ENCODE measurements around the gene FYTTD1.
"Not testable (repeated sequence)": the region's sequence is repeated elsewhere in the genome, so short reads cannot be mapped to it uniquely, and the experiment has no call there.

The FYTTD1 gene

GRCh38 chr3:197749601-197750395, at the start of gene FYTTD1:
Gene FYTTD1 (plus strand): TSS chr3:197749883. CDS start chr3:197749972, 89 bp downstream.
- peak; percentile 83 for DNase-seq

- peak; percentile 32 for DNase-seq
Measured at GRCh38 chr3:197700095-197700494, 49.6 kb upstream of the FYTTD1 start.

- DNase-seq: no peak
Measured at GRCh38 chr3:197701841-197702240, 47.8 kb upstream of the FYTTD1 start.

GRCh38 chr3:197706658-197707057, 43.0 kb upstream of the FYTTD1 start:
- DNase-seq: no peak

GRCh38 chr3:197709135-197709534, 40.5 kb upstream of the FYTTD1 start:
- no peak for DNase-seq

- peak; percentile 35 for DNase-seq
Measured at GRCh38 chr3:197710965-197711364, 38.7 kb upstream of the FYTTD1 start.

GRCh38 chr3:197711973-197712707, 37.5 kb upstream of the FYTTD1 start:
- peak; percentile 98 for DNase-seq

- no peak for DNase-seq
Measured at GRCh38 chr3:197713477-197713822, 36.2 kb upstream of the FYTTD1 start.

GRCh38 chr3:197714251-197714650, 35.4 kb upstream of the FYTTD1 start:
- DNase-seq: no peak

GRCh38 chr3:197718891-197719290, 30.8 kb upstream of the FYTTD1 start:
- DNase-seq: peak; percentile 80

- no peak for DNase-seq
Measured at GRCh38 chr3:197720694-197721093, 29.0 kb upstream of the FYTTD1 start.

- DNase-seq: no peak
Measured at GRCh38 chr3:197722734-197723133, 26.9 kb upstream of the FYTTD1 start.

GRCh38 chr3:197727878-197728277, 21.8 kb upstream of the FYTTD1 start:
- DNase-seq: not testable (repeated sequence)

- no peak for DNase-seq
Measured at GRCh38 chr3:197728487-197728886, 21.2 kb upstream of the FYTTD1 start.

GRCh38 chr3:197730200-197730599, 19.5 kb upstream of the FYTTD1 start:
- peak; percentile 84 for DNase-seq

- not testable (repeated sequence) for DNase-seq
Measured at GRCh38 chr3:197730770-197731169, 18.9 kb upstream of the FYTTD1 start.

GRCh38 chr3:197731483-197731882, 18.2 kb upstream of the FYTTD1 start:
- not testable (repeated sequence) for DNase-seq

GRCh38 chr3:197733042-197733441, 16.6 kb upstream of the FYTTD1 start:
- DNase-seq: no peak

- no peak for DNase-seq
Measured at GRCh38 chr3:197734667-197735318, 14.9 kb upstream of the FYTTD1 start.

GRCh38 chr3:197736010-197736490, 13.6 kb upstream of the FYTTD1 start:
- DNase-seq: no peak

- peak; percentile 95 for DNase-seq
Measured at GRCh38 chr3:197736491-197737318, 13.0 kb upstream of the FYTTD1 start, which contains the start of gene RUBCN. Gene RUBCN (minus strand): TSS chr3:197736904. CDS start chr3:197736719, 185 bp downstream.

GRCh38 chr3:197737319-197737649, 12.4 kb upstream of the FYTTD1 start:
- DNase-seq: no peak

All from fibroblast of skin of right biceps (primary cell).